ENCODE results near the gene ITPKC.

The ITPKC gene

GRCh38 chr19:40740747-40741146 lies 23.8 kb downstream of the ITPKC start:
- DNase-seq (ENCODE audit: low read depth), result peak; percentile 66
- H3K4me3 ChIP-seq (ENCODE audit: low read length), result no peak overlapping the region
- no peak for TF ChIP-seq CTCF (IDR thresholded peaks at IDR 0.05; ENCODE audit: insufficient read depth, low read depth, low read length, missing control alignments)

DNA sequence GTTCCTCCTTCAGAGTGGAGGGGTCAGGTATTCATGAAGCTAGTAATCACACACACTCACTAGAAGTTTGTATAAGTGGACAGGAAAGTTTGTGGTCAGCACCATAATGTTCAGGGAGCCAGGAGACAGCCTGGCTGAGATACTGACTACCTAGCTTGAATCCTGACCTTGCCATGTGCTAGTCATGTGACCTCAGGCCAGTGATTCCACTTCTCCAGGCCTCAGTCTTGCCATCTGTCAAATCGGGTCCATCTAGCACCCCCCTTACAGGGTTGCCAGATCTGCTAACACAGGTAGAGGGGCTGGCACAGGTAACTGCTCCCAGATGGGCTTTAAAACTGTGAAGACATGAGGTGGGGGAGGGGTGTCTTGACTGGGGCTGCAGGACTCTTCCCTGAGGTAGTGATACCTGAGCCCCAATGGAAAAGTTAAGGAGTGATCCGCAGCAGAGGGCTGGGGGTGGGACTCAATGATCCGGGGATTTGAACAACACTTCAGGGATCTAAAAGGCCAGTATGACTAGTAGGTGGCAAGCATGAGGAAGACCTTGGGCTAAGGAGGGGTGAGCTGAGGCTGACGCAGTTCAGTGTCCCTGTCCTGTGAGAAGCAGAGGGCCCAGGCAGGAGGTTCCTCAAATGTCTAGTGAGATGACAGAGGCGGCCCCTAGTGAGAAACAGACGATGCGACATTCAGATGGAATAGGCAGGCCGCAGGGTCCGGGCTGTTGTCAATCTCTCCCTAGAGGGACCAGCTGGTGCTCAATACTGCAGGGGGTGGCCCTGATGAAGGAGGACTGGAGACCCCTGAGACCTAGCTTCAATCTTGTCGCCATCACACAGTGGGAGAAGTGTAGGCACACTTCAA lies 24.8 kb downstream of the ITPKC start:
- no peak for TF ChIP-seq CTCF (IDR thresholded peaks at IDR 0.05; ENCODE audit: insufficient read depth, low read depth, low read length, missing control alignments)
- DNase-seq (ENCODE audit: low read depth), result peak; percentile 72
- no peak overlapping the region for H3K4me3 ChIP-seq (ENCODE audit: low read length)

GRCh38 chr19:40742477-40742876 lies 25.6 kb downstream of the ITPKC start:
- H3K4me3 ChIP-seq (ENCODE audit: low read length), result no peak overlapping the region
- no peak for TF ChIP-seq CTCF (IDR thresholded peaks at IDR 0.05; ENCODE audit: insufficient read depth, low read depth, low read length, missing control alignments)

GRCh38 chr19:40742886-40743285 lies 26.0 kb downstream of the ITPKC start:
- no peak for TF ChIP-seq CTCF (IDR thresholded peaks at IDR 0.05; ENCODE audit: insufficient read depth, low read depth, low read length, missing control alignments)
- H3K4me3 ChIP-seq (ENCODE audit: low read length), result no peak overlapping the region
- no peak for DNase-seq (ENCODE audit: low read depth)

More at GRCh38 chr19:40742477-40742876, 25.6 kb downstream of the ITPKC start:
- DNase-seq (ENCODE audit: low read depth), result no peak

DNA sequence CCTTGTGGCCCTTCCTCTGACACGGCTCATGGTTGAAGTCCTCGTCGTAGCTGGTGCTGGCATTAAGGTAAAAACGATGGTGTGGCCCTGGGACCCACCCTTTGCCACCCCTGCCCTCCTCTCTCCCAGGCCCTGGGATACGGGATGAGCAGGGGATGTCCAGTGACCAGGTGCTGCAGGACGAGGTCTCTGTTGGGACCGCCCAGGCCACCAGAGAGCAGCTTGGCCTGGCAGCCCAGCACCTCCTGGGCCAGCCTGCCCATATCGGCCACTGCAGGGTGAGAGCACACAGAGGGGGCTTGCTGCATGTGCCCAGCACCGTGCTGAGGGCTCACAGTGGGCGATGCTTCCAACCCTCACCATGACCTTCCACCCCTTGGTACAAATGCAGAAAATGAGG lies 27.0 kb downstream of the ITPKC start:
- no peak for TF ChIP-seq CTCF (IDR thresholded peaks at IDR 0.05; ENCODE audit: insufficient read depth, low read depth, low read length, missing control alignments)
- no peak overlapping the region for H3K4me3 ChIP-seq (ENCODE audit: low read length)
- no peak for DNase-seq (ENCODE audit: low read depth)

DNA sequence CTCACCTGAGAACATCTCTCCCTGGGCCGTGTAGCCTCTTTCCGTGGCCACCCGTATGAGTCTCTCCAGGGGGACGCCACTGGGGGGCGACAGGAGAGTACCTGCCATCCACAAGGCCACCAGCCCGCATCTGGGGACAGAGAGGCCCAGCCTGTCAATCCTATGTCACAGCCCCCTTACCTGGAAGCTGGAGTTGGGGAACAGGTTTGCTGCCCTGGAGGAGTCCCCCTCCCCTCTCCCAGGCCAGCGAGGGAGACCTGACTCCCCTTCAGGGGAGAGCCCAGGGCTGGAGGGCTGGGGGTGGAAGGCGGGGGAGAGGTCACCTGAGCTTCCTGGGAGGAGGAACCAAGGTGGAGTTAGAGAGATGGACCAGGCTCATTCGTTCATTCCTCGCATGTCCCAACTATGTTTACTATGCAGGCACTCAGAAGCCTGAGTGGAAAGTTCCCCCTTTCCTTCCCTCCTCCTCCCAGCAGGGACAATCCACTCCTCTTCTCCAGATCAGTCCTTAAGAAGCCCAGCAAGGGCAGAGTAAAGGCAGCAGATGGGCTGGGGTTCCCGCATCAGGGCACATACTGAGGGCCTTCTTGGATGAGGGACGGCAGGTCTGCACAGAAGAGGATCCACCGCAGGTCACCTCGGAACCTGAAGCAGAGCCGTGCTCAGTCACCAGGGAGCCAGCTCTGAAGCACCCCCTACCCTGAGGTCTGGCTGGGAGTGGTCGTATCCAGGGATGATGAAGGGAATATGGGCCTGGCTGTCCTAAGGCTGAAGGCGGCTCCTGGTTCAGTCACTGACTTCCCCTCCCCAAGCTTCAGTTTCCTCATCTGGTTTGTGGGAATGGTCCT lies 27.9 kb downstream of the ITPKC start:
- no peak for DNase-seq (ENCODE audit: low read depth)

More for the DNA sequence above, 27.9 kb downstream of the ITPKC start:
- H3K4me3 ChIP-seq (ENCODE audit: low read length), result no peak overlapping the region
- TF ChIP-seq CTCF (IDR thresholded peaks at IDR 0.05; ENCODE audit: insufficient read depth, low read depth, low read length, missing control alignments), result no peak

Data from epithelial cell of esophagus (primary cell).